Left lobe of liver (tissue), 2 donors: ENCODE measurements around the gene ERC1. TPM values are rescaled to one million over a fixed set of nuclear protein-coding genes. Genes with fewer than 3 reads are reported as not detected.
A peak's percentile ranks its signal among the peaks of the same experiment; 100 is the strongest.

Source experiments
- ATAC-seq: fragments of 200-7000 bp; cut with Tn5 transposase; one replicate; pipeline ENCODE4 v1.9.1; 2020; ENCODE audit warnings: mild to moderate bottlenecking, moderate library complexity
- DNase-seq: peaks from one replicate; pipeline ENCODE4 v3.0.0-alpha.2; 2020; ENCODE audit warnings: low spot score
- total RNA-seq: library from RNA; stranded (reverse); gene quantifications from one replicate; pipeline ENCODE4 v1.2.1, GENCODE V29; 2021
- donor health status: DM: no; HTN: no; CAD: no; lungs with moderate emphysema.
- donor health status: DM: no; HTN: yes; CAD: no.

Gene ERC1
- total RNA-seq, 1 donor from 2014 or later: 27.8 TPM

- ATAC-seq (no peak), DNase-seq (no peak)
Measured at GRCh38 chr12:1280059-1280458, 289.0 kb downstream of the ERC1 start.

GRCh38 chr12:1281683-1282366 lies 290.8 kb downstream of the ERC1 start:
- no peak for ATAC-seq

GRCh38 chr12:1282670-1283315 lies 291.8 kb downstream of the ERC1 start:
- DNase-seq: no peak
- ATAC-seq: no peak

More at GRCh38 chr12:1281683-1282366, 290.8 kb downstream of the ERC1 start:
- DNase-seq: no peak

- no peak for ATAC-seq
- DNase-seq: no peak
Measured at GRCh38 chr12:1283316-1283715, 292.3 kb downstream of the ERC1 start.

GRCh38 chr12:1284611-1285010 lies 293.6 kb downstream of the ERC1 start:
- DNase-seq (no peak), ATAC-seq (no peak)

GRCh38 chr12:1287446-1287975 lies 296.5 kb downstream of the ERC1 start:
- DNase-seq (no peak), ATAC-seq (no peak)

- ATAC-seq (no peak), DNase-seq (no peak)
Measured at GRCh38 chr12:1288333-1288732, 297.3 kb downstream of the ERC1 start.

- no peak for DNase-seq
- peak; percentile 12 for ATAC-seq
Measured at GRCh38 chr12:1289371-1290155, 298.5 kb downstream of the ERC1 start.

- DNase-seq: no peak
- no peak for ATAC-seq
Measured at GRCh38 chr12:1290716-1291115, 299.7 kb downstream of the ERC1 start.

GRCh38 chr12:1291601-1292332 lies 300.7 kb downstream of the ERC1 start:
- no peak for ATAC-seq
- no peak for DNase-seq

- no peak for ATAC-seq
- no peak for DNase-seq
Measured at GRCh38 chr12:1293901-1294300, 302.9 kb downstream of the ERC1 start.

GRCh38 chr12:1297206-1297605 lies 306.2 kb downstream of the ERC1 start:
- DNase-seq: no peak
- no peak for ATAC-seq

- no peak for DNase-seq
- no peak for ATAC-seq
Measured at GRCh38 chr12:1297639-1298175, 306.7 kb downstream of the ERC1 start.

GRCh38 chr12:1300460-1300859 lies 309.4 kb downstream of the ERC1 start:
- no peak for ATAC-seq
- no peak for DNase-seq

GRCh38 chr12:1302201-1302870 lies 311.3 kb downstream of the ERC1 start:
- DNase-seq (no peak), ATAC-seq (no peak)

- no peak for ATAC-seq
Measured at GRCh38 chr12:1305063-1305434, 314.0 kb downstream of the ERC1 start.

GRCh38 chr12:1305791-1306500 lies 314.9 kb downstream of the ERC1 start:
- DNase-seq (no peak), ATAC-seq (no peak)

More at GRCh38 chr12:1305063-1305434, 314.0 kb downstream of the ERC1 start:
- DNase-seq: no peak

GRCh38 chr12:1306817-1307216 lies 315.8 kb downstream of the ERC1 start:
- ATAC-seq (no peak), DNase-seq (no peak)

- DNase-seq (no peak), ATAC-seq (no peak)
Measured at GRCh38 chr12:1307796-1308195, 316.8 kb downstream of the ERC1 start.
